H1 (cell line): Measurements from ENCODE around the gene PDE4D. TPM values are rescaled to one million over a fixed set of nuclear protein-coding genes. Genes with fewer than 3 reads are reported as not detected.

Experiments used
- CTCF ChIA-PET: fragments of 300-600 bp; sonication (Branson Sonifier 250); formaldehyde crosslinking; loops from one replicate; lab custom pipeline; 2021; ENCODE audit not compliant: partially characterized antibody; lab: Charles Lee
- POLR2A ChIA-PET: fragments of 300-600 bp; sonication (Branson Sonifier 250); formaldehyde crosslinking; loops from one replicate; lab custom pipeline; 2021; ENCODE audit warnings: inconsistent platforms; ENCODE audit not compliant: partially characterized antibody; lab: Charles Lee
- DNase-seq, 2 experiments: peaks; one replicate each; pipeline versions ENCODE4 v3.0.0 to v3.0.0-alpha.2; 2010 to 2022; ENCODE audit warnings: low spot score in 2 of 2, low read depth in 1 of 2, mixed read lengths in 1 of 2
- FAIRE-seq: peaks from 2 replicates; lab custom pipeline; 2011; peaks lifted over from hg19 to GRCh38; lab: Jason Lieb, UNC
- H2AFZ ChIP-seq: 2 replicates; pipeline ENCODE4 v1.8.1; 2012; ENCODE audit warnings: low read length, inconsistent platforms
- H2AK5ac ChIP-seq: 2 replicates; pipeline ENCODE4 v1.6.1; 2013; ENCODE audit warnings: low read depth, low read length
- H2BK120ac ChIP-seq: replicated peaks from 2 replicates; pipeline ENCODE3; 2013; ENCODE audit warnings: low read depth, low read length, inconsistent platforms
- H2BK12ac ChIP-seq: 2 replicates; pipeline ENCODE4 v1.6.1; 2013; ENCODE audit warnings: low read depth, low read length
- H2BK15ac ChIP-seq: 2 replicates; pipeline ENCODE4 v1.6.1; 2013; ENCODE audit warnings: low read length
- H2BK20ac ChIP-seq: 2 replicates; pipeline ENCODE4 v1.6.1; 2013; ENCODE audit warnings: low read length
- H2BK5ac ChIP-seq: 2 replicates; pipeline ENCODE4 v1.6.1; 2013; ENCODE audit warnings: low read depth, low read length
- H3K14ac ChIP-seq: 2 replicates; pipeline ENCODE4 v1.6.1; 2013; ENCODE audit warnings: inconsistent platforms; ENCODE audit not compliant: insufficient read length
- H3K18ac ChIP-seq: 2 replicates; pipeline ENCODE4 v1.6.1; 2013; ENCODE audit warnings: low read length; ENCODE audit errors: extremely low read depth
- H3K23ac ChIP-seq: 2 replicates; pipeline ENCODE4 v1.6.1; 2013; ENCODE audit warnings: inconsistent platforms; ENCODE audit not compliant: insufficient read length
- H3K23me2 ChIP-seq: 2 replicates; pipeline ENCODE4 v1.6.1; 2013; ENCODE audit warnings: low read depth, low read length
- H3K27ac ChIP-seq: 2 replicates; pipeline ENCODE4 v1.6.1; 2011; ENCODE audit warnings: low read depth, low read length, inconsistent platforms
- H3K27me3 ChIP-seq, 4 experiments: replicated peaks in 1 of 4; 1 replicate in 1 of 4; 2 replicates in 3 of 4; pipeline versions ENCODE4 v1.6.1 to v1.8.1; 2011 to 2013; ENCODE audit warnings: low read length in 3 of 4, mild to moderate bottlenecking in 3 of 4, inconsistent platforms in 2 of 4, mixed read lengths in 2 of 4, moderate library complexity in 1 of 4; ENCODE audit not compliant: control insufficient read depth in 3 of 4, insufficient read depth in 3 of 4; ENCODE audit errors: extremely low read depth in 1 of 4
- H3K36me3 ChIP-seq, 4 experiments: 2 replicates each; pipeline versions ENCODE4 v1.6.1 to v1.8.1; 2011 to 2013; ENCODE audit warnings: mild to moderate bottlenecking in 4 of 4, low read length in 3 of 4, moderate library complexity in 2 of 4, control low read depth in 1 of 4, inconsistent platforms in 1 of 4; ENCODE audit not compliant: insufficient read depth in 4 of 4, control insufficient read depth in 2 of 4
- H3K4ac ChIP-seq: replicated peaks from 2 replicates; pipeline ENCODE3; 2013; ENCODE audit warnings: low read length, low read depth, mixed read lengths, inconsistent platforms; ENCODE audit not compliant: insufficient read length
- H3K4me1 ChIP-seq, 4 experiments: replicated peaks in 1 of 4; 1 replicate in 1 of 4; 2 replicates in 3 of 4; pipeline versions ENCODE4 v1.6.1 to v1.8.1; 2011 to 2013; ENCODE audit warnings: low read length in 3 of 4, inconsistent platforms in 2 of 4, mixed read lengths in 1 of 4; ENCODE audit not compliant: insufficient read depth in 4 of 4, control insufficient read depth in 3 of 4
- H3K4me2 ChIP-seq, 2 experiments: 2 replicates each; pipeline versions ENCODE4 v1.6.1 to v1.8.1; 2011 to 2013; ENCODE audit warnings: low read depth in 2 of 2, low read length in 2 of 2, control low read depth in 1 of 2, inconsistent platforms in 1 of 2, mild to moderate bottlenecking in 1 of 2; ENCODE audit not compliant: insufficient read depth in 1 of 2
- H3K4me3 ChIP-seq, 4 experiments: fragments of 200-600, 300-600 bp in 1 of 4; sonication (generic), shearing (Covaris generic), sonication (Bioruptor Twin) in 1 of 4; 2 replicates each; pipeline versions ENCODE4 v1.5.1 to v1.8.1; 2011 to 2016; ENCODE audit warnings: low read length in 4 of 4, low read depth in 3 of 4, control low read depth in 2 of 4, inconsistent platforms in 2 of 4, mild to moderate bottlenecking in 2 of 4, mixed read lengths in 1 of 4, moderate library complexity in 1 of 4; ENCODE audit not compliant: insufficient read depth in 2 of 4; ENCODE audit errors: extremely low read depth in 1 of 4
- H3K56ac ChIP-seq: replicated peaks from 2 replicates; pipeline ENCODE3; 2013; ENCODE audit warnings: low read depth, mild to moderate bottlenecking, mixed read lengths, low read length, inconsistent platforms; ENCODE audit not compliant: insufficient read length
- H3K79me1 ChIP-seq: 2 replicates; pipeline ENCODE4 v1.6.1; 2013; ENCODE audit warnings: low read depth, low read length, control low read depth
- H3K79me2 ChIP-seq, 2 experiments: 2 replicates each; pipeline versions ENCODE4 v1.6.1 to v1.8.1; 2012 to 2013; ENCODE audit warnings: low read length in 2 of 2, mild to moderate bottlenecking in 2 of 2, inconsistent platforms in 1 of 2; ENCODE audit not compliant: insufficient read depth in 2 of 2, control insufficient read depth in 1 of 2
- H3K9ac ChIP-seq, 4 experiments: replicated peaks in 1 of 4; 1 replicate in 1 of 4; 2 replicates in 3 of 4; pipeline versions ENCODE4 v1.6.1 to v1.8.1; 2011 to 2013; ENCODE audit warnings: low read depth in 3 of 4, low read length in 3 of 4, control low read depth in 2 of 4, mild to moderate bottlenecking in 2 of 4, moderate library complexity in 2 of 4, inconsistent platforms in 1 of 4; ENCODE audit errors: extremely low read depth in 1 of 4
- H3K9me3 ChIP-seq, 2 experiments: 2 replicates each; pipeline versions ENCODE4 v1.6.1 to v1.8.1; 2012 to 2013; ENCODE audit warnings: mild to moderate bottlenecking in 2 of 2, moderate library complexity in 2 of 2, control low read depth in 1 of 2, inconsistent platforms in 1 of 2, low read depth in 1 of 2, low read length in 1 of 2, mixed read lengths in 1 of 2; ENCODE audit not compliant: insufficient read depth in 2 of 2
- H4K20me1 ChIP-seq, 2 experiments: replicated peaks in 1 of 2; 2 replicates each; pipeline versions ENCODE3 to v1.8.1; 2011 to 2013; ENCODE audit warnings: inconsistent platforms in 2 of 2, low read length in 2 of 2, mild to moderate bottlenecking in 1 of 2; ENCODE audit not compliant: insufficient read depth in 2 of 2, control insufficient read depth in 1 of 2
- H4K5ac ChIP-seq: 2 replicates; pipeline ENCODE4 v1.6.1; 2013; ENCODE audit warnings: low read length, low read depth, mixed read lengths, inconsistent platforms; ENCODE audit not compliant: insufficient read length
- H4K8ac ChIP-seq: 2 replicates; pipeline ENCODE4 v1.8.0; 2013; ENCODE audit warnings: mild to moderate bottlenecking, moderate library complexity, low read length, inconsistent platforms; ENCODE audit not compliant: insufficient read depth; ENCODE audit errors: extremely low read depth
- H4K91ac ChIP-seq: replicated peaks from 2 replicates; pipeline ENCODE3; 2013; ENCODE audit warnings: low read length, mixed read lengths, inconsistent platforms; ENCODE audit not compliant: insufficient read length
- CHD1 ChIP-seq: IDR thresholded peaks from 2 replicates; pipeline ENCODE4 v1.6.1; 2012; ENCODE audit warnings: low read depth, low read length, improper control_type of control experiment
- KDM5A ChIP-seq: fragments of 200-600 bp; IDR thresholded peaks from 2 replicates; pipeline ENCODE4 v1.7.1; 2012; ENCODE audit warnings: mild to moderate bottlenecking, low read length, inconsistent platforms, mixed read lengths
- SIN3A ChIP-seq, 2 experiments: IDR thresholded peaks in 1 of 2; conservative IDR thresholded peaks in 1 of 2; 2 replicates each; pipeline ENCODE4 v1.6.1; 2011 to 2012; ENCODE audit warnings: low read length in 2 of 2, improper control_type of control experiment in 1 of 2, low read depth in 1 of 2, mild to moderate bottlenecking in 1 of 2
- TEAD4 ChIP-seq: IDR thresholded peaks from 2 replicates; pipeline ENCODE4 v1.6.1; 2012; ENCODE audit warnings: low read depth, low read length, inconsistent platforms, mixed read lengths
- WGBS, 2 experiments: shearing (Covaris generic) in 1 of 2; methylation state at CpG; one replicate each; pipeline versions ENCODE4 v1.1.6 to v1.1.7; 2013 to 2015; ENCODE audit warnings: low lambda C conversion rate in 2 of 2, mixed read lengths in 2 of 2, inconsistent platforms in 1 of 2, low coverage in 1 of 2, missing lambda C conversion rate in 1 of 2; ENCODE audit not compliant: insufficient replicate concordance in 2 of 2, insufficient coverage in 1 of 2, insufficient read length in 1 of 2; ENCODE audit errors: extremely low coverage in 1 of 2, missing lambda C conversion rate in 1 of 2; 5-methylcytosine and 5-hydroxymethylcytosine counted together
- polyA plus RNA-seq, 7 experiments: library from polyadenylated mRNA; depleted of rRNA in 3 of 7; stranded (reverse) in 5 of 7; unstranded in 2 of 7; fragments of >200 nt in 5 of 7; fragments of 200-250 nt in 2 of 7; gene quantifications; 1 replicate in 5 of 7; 2 replicates in 1 of 7; 4 replicates in 1 of 7; pipeline versions ENCODE4 v1.2.1 to v1.2.3, GENCODE V29; 2011 to 2013; ENCODE audit warnings: missing spikeins in 2 of 7, mixed read lengths in 2 of 7
- total RNA-seq: library from RNA; stranded (reverse); fragmentation: NEBNext Ultra II Directional; extraction: Animal tissue kit (Norgen Biotek cat#: 25700); gene quantifications from 2 replicates; pipeline ENCODE4 v1.2.1, GENCODE V29; 2021

PDE4D gene
- total and polyA plus RNA-seq, 2 of the 8 experiments (the other 6 are each of a cell fraction or from before 2014, with no cell fraction given): 2.3 to 3.7 TPM

DNA sequence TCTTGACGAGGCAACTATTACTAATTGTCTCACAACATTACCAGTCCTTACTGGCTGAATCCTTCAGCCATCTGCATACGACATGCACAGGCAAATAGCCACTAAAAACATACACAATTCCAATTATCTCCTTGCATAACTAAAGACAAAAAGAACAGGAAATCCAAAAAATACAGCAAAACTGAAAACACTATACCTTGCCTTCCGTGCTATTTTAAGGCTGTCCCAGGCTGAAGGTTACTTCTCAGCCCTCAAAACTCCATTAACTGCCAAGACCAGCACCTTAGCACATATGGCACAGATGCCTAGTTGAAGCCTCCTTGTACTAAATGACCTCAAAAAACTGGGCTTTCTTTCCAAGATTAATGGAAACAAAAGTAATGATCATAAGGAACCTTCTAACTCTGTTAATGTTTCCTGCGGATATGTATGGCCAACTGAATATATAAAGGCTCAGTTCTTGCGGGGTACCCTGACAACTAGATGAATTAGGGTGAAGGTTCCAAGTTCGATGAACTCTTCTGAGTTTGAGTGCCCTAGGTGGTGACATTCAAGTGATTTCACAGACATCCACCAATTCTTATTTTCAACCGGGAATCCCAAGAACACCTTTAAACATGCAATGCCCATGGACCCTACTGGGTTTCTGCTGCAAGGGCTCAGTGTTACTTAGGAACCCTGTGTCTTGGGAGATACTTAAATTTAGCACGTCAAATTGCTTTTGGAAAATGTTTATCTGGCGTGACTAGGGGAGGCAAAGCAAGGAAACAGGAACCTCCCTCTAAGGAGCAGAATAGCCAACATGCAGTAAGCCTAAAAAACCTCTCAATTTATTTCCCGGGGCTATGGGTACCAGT is 855.4 kb downstream of the PDE4D start:
- no peak overlapping the region for H2BK20ac ChIP-seq
- ChIA-PET CTCF (interaction anchor here (0.7 to 1.8 kb wide), 4 partner anchors 121 to 322 kb away, joined by 3 to 9 read pairs (median 3); no protein-coding TSS in a partner anchor), POLR2A (interaction anchor here (1.2 to 1.4 kb wide), 2 partner anchors 89 to 136 kb away, joined by 3 to 4 read pairs; no protein-coding TSS in a partner anchor)
- no peak overlapping the region for H3K4ac ChIP-seq
- no peaks in the 10 kb centered on the region for H3K36me3 ChIP-seq
- H2BK120ac ChIP-seq: no peak overlapping the region
- H2BK15ac ChIP-seq: no peak overlapping the region
- H4K91ac ChIP-seq: no peak overlapping the region
- H2AK5ac ChIP-seq: no peak overlapping the region
- no peak overlapping the region for H4K5ac ChIP-seq
- H4K8ac ChIP-seq: no peak overlapping the region
- no peaks in the 10 kb centered on the region for H4K20me1 ChIP-seq
- peaks cover 0 to 2% (median 0%) of the 10 kb centered on the region in 4 experiments; a peak in 2 of 7 replicates for H3K4me1 ChIP-seq
- TF ChIP-seq SIN3A (conservative IDR thresholded peaks at IDR 0.05 in 1 of 2, IDR thresholded peaks at IDR 0.05 in 1 of 2; ENCODE audit: low read depth in 1 of 2, low read length in 2 of 2) (0 out of 4 replicates have a peak, but pooled peaks of 1 of the 2 experiments have one; percentile 1), KDM5A (no peak), TEAD4 (no peak), CHD1 (no peak)
- H3K79me2 ChIP-seq: no peaks in the 10 kb centered on the region
- H3K27ac ChIP-seq: no peak overlapping the region
- H3K9me3 ChIP-seq: no peaks in the 10 kb centered on the region
- no peak overlapping the region for H3K18ac ChIP-seq
- H3K4me2 ChIP-seq: peak overlapping the region; percentile 84 to 89
- H3K23me2 ChIP-seq: peaks cover 13% of the 10 kb centered on the region; the same call in 1 of the 2 replicates
- H3K9ac ChIP-seq: no peak overlapping the region
- H3K56ac ChIP-seq: no peak overlapping the region
- FAIRE-seq (no peak), DNase-seq (no peak)
- H2BK5ac ChIP-seq: no peak overlapping the region
- 69% methylated on average over 10 of the region's 10 CpGs; no CpG with 5 or more reads in 1 of the 2 experiments for WGBS, 2 experiments
- H3K79me1 ChIP-seq: no peaks in the 10 kb centered on the region
- H3K27me3 ChIP-seq: peaks cover 0 to 28% (median 26%) of the 10 kb centered on the region in 4 experiments; a peak in 6 of 7 replicates
- H3K14ac ChIP-seq: no peak overlapping the region
- H3K4me3 ChIP-seq: peak overlapping the region; percentile 54 to 84 (median 70); a peak in 7 of 8 replicates
- H2BK12ac ChIP-seq: no peak overlapping the region
- no peak overlapping the region for H3K23ac ChIP-seq
- no peak overlapping the region for H2AFZ ChIP-seq
